ENCODE results near the gene RD3L.

The RD3L gene

DNA sequence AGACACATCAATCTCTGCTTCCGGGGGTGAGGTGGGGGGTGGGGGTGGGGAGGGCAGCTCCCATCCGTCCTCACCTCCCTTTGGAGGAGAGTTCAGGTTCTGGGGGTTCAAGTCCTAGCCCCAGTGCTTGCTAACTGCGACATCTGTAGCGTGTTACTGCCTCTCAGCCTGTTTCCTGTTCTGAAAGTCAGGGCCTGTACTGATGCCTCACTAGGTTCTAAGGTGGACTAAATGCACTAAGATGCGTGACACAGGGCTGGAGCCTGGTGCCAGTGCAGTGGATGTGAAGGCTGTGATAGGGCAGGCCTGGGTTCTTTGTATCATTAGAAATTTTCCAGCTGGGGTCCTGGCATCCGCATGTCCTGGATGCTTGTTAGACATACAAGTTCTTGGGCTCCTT, 31.3 kb downstream of the RD3L start:
- no peak overlapping the region for H3K4me3 Mint-ChIP-seq
- no peaks in the 10 kb centered on the region for H3K27me3 Mint-ChIP-seq (ENCODE audit: low read depth)
- H3K4me1 Mint-ChIP-seq (ENCODE audit: low read depth) = peaks cover 12% of the 10 kb centered on the region
- no peak overlapping the region for H3K27ac Mint-ChIP-seq
- H3K36me3 Mint-ChIP-seq (ENCODE audit: low read depth) = peaks cover 17% of the 10 kb centered on the region
- no peaks in the 10 kb centered on the region for H3K9me3 Mint-ChIP-seq

- Mint-ChIP-seq H3K4me1 (ENCODE audit: low read depth) (peaks cover 10% of the 10 kb centered on the region), H3K27ac (peak overlapping the region; percentile 22), H3K27me3 (ENCODE audit: low read depth) (no peaks in the 10 kb centered on the region), H3K36me3 (ENCODE audit: low read depth) (peaks cover 14% of the 10 kb centered on the region), H3K9me3 (no peaks in the 10 kb centered on the region), H3K4me3 (peak overlapping the region; percentile 55)
These were observed 31.9 kb downstream of the RD3L start for GRCh38 chr14:103910262-103910935.

DNA sequence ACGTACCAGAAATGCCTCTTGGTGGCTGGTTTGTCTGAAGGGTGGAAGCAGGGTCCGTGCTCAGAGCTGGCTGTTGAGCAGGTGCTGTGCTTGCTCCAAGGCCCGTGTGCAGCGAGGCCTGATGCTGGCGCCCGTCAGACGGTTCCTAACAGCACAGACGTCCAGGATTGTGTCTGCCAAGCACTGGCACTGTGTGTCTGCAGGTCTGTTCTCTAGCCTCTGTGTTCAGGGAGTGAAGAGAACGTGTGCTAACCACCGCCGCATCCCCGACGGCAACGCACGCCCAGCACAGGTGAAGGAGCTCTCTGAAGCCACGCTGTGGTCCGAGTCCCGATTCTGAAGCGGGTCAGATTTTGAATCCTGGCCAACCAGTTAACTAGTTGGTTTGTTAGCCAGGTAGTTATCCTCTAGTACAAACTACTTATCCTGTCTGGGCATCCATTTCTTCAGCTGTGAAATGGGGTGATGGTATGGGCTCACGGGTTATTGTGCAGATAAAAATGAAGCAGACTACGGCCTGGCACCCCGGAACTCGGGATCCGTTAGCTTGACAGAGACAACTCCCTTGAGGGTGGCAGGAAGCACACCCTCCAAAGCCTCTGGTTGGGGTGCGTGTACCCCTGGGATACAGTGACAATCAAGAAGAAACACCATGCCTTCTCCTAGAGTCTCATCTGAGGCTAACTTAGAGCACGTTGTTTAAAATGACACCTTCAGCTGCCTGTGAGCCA, 32.6 kb downstream of the RD3L start:
- H3K27ac Mint-ChIP-seq = peak overlapping the region; percentile 22
- H3K36me3 Mint-ChIP-seq (ENCODE audit: low read depth) = peaks cover 11% of the 10 kb centered on the region
- no peak overlapping the region for H3K4me3 Mint-ChIP-seq
- H3K4me1 Mint-ChIP-seq (ENCODE audit: low read depth) = peaks cover 10% of the 10 kb centered on the region
- H3K9me3 Mint-ChIP-seq = no peaks in the 10 kb centered on the region
- no peaks in the 10 kb centered on the region for H3K27me3 Mint-ChIP-seq (ENCODE audit: low read depth)

GRCh38 chr14:103908580-103908979, 33.7 kb downstream of the RD3L start:
- H3K4me3 Mint-ChIP-seq = no peak overlapping the region

GRCh38 chr14:103905842-103906456, 36.4 kb downstream of the RD3L start:
- H3K27ac Mint-ChIP-seq = no peak overlapping the region
- no peaks in the 10 kb centered on the region for H3K9me3 Mint-ChIP-seq
- H3K27me3 Mint-ChIP-seq (ENCODE audit: low read depth) = no peaks in the 10 kb centered on the region
- no peaks in the 10 kb centered on the region for H3K36me3 Mint-ChIP-seq (ENCODE audit: low read depth)
- peaks cover 12% of the 10 kb centered on the region for H3K4me1 Mint-ChIP-seq (ENCODE audit: low read depth)
- no peak overlapping the region for H3K4me3 Mint-ChIP-seq

More at GRCh38 chr14:103908580-103908979, 33.7 kb downstream of the RD3L start:
- H3K4me1 Mint-ChIP-seq (ENCODE audit: low read depth) = peaks cover 10% of the 10 kb centered on the region
- H3K27me3 Mint-ChIP-seq (ENCODE audit: low read depth) = no peaks in the 10 kb centered on the region
- peaks cover 6% of the 10 kb centered on the region for H3K36me3 Mint-ChIP-seq (ENCODE audit: low read depth)
- H3K27ac Mint-ChIP-seq = peak overlapping the region; percentile 20
- no peaks in the 10 kb centered on the region for H3K9me3 Mint-ChIP-seq

- Mint-ChIP-seq H3K36me3 (ENCODE audit: low read depth) (no peaks in the 10 kb centered on the region), H3K4me3 (no peak overlapping the region), H3K27me3 (ENCODE audit: low read depth) (peaks cover 3% of the 10 kb centered on the region), H3K9me3 (no peaks in the 10 kb centered on the region), H3K4me1 (ENCODE audit: low read depth) (peaks cover 5% of the 10 kb centered on the region), H3K27ac (no peak overlapping the region)
These were observed 37.7 kb downstream of the RD3L start for GRCh38 chr14:103904493-103905107.

GRCh38 chr14:103899833-103900232, 42.5 kb downstream of the RD3L start:
- Mint-ChIP-seq H3K27me3 (ENCODE audit: low read depth) (peaks cover 3% of the 10 kb centered on the region), H3K4me1 (ENCODE audit: low read depth) (peaks cover 3% of the 10 kb centered on the region), H3K9me3 (peaks cover 5% of the 10 kb centered on the region), H3K36me3 (ENCODE audit: low read depth) (no peaks in the 10 kb centered on the region), H3K27ac (no peak overlapping the region), H3K4me3 (no peak overlapping the region)

DNA sequence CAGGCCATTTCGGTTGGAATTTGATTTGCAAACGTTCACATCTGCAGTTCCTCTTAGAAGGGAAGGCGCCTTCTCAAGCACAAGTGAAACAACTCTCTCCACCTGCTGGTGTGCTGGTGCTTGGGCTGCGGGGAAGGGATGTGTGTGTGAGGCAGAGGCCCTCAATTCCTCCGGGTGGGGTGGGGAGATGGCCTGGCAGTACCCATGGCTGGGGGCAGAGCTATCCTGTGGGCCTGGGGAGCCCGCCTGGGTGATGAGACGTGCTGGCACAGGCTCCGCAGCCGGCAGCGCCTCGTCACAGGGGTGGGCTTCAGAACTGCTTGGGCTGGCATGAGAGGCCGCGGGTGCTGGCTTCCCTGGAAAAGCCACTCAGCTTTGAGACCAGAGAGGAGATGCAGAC, 43.0 kb downstream of the RD3L start:
- peaks cover 3% of the 10 kb centered on the region for H3K4me1 Mint-ChIP-seq (ENCODE audit: low read depth)
- H3K27ac Mint-ChIP-seq = no peak overlapping the region
- H3K27me3 Mint-ChIP-seq (ENCODE audit: low read depth) = peaks cover 3% of the 10 kb centered on the region
- no peak overlapping the region for H3K4me3 Mint-ChIP-seq
- no peaks in the 10 kb centered on the region for H3K36me3 Mint-ChIP-seq (ENCODE audit: low read depth)
- H3K9me3 Mint-ChIP-seq = peaks cover 5% of the 10 kb centered on the region

GRCh38 chr14:103898711-103899110, 43.6 kb downstream of the RD3L start:
- no peaks in the 10 kb centered on the region for H3K36me3 Mint-ChIP-seq (ENCODE audit: low read depth)
- H3K27ac Mint-ChIP-seq = no peak overlapping the region
- H3K4me1 Mint-ChIP-seq (ENCODE audit: low read depth) = peaks cover 3% of the 10 kb centered on the region
- peaks cover 5% of the 10 kb centered on the region for H3K9me3 Mint-ChIP-seq
- no peak overlapping the region for H3K4me3 Mint-ChIP-seq
- H3K27me3 Mint-ChIP-seq (ENCODE audit: low read depth) = peaks cover 3% of the 10 kb centered on the region

GRCh38 chr14:103898204-103898603, 44.1 kb downstream of the RD3L start:
- Mint-ChIP-seq H3K27ac (no peak overlapping the region), H3K9me3 (peaks cover 5% of the 10 kb centered on the region), H3K27me3 (ENCODE audit: low read depth) (peaks cover 3% of the 10 kb centered on the region), H3K36me3 (ENCODE audit: low read depth) (no peaks in the 10 kb centered on the region), H3K4me1 (ENCODE audit: low read depth) (peaks cover 3% of the 10 kb centered on the region), H3K4me3 (no peak overlapping the region)

GRCh38 chr14:103897075-103897947, 45.0 kb downstream of the RD3L start:
- Mint-ChIP-seq H3K27me3 (ENCODE audit: low read depth) (peaks cover 3% of the 10 kb centered on the region), H3K36me3 (ENCODE audit: low read depth) (no peaks in the 10 kb centered on the region), H3K9me3 (peaks cover 5% of the 10 kb centered on the region), H3K27ac (no peak overlapping the region), H3K4me3 (no peak overlapping the region), H3K4me1 (ENCODE audit: low read depth) (peaks cover 3% of the 10 kb centered on the region)

DNA sequence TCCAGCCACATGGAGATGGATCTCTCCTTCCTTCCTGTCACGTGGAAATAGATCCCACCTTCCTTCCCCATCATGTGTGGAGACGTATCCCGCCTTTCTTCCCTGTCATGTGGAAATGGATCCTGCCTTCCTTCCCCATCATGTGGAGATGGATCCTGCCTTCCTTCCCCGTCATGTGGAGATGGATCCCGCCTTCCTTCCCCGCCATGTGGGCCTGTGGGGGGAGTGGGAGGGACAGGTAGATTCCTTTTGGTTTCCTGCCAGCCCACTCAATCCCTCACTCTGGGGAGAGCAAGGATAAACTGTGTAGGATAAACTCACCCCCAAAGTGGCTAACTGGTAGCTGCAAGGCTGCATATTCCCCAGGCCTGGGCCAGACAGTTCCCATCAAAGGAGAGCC, 45.8 kb downstream of the RD3L start:
- no peaks in the 10 kb centered on the region for H3K36me3 Mint-ChIP-seq (ENCODE audit: low read depth)
- H3K27me3 Mint-ChIP-seq (ENCODE audit: low read depth) = peaks cover 3% of the 10 kb centered on the region
- no peak overlapping the region for H3K27ac Mint-ChIP-seq

DNA sequence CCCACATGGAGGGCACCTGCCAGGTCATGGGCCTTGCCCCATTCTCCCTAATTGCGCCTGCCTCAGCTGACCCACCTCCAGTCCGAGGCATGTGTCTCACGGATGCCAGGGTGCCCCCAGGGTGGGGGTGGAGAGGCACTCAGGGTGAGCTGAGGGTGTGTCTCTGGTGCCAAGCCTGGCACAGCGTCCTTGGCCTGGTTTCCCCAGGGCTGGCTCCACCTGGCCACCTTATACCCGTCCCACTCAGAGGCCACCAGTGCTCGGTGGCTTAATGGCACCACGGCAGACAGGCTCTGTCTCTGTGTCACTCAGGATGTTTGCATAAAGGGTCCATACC, 47.6 kb downstream of the RD3L start:
- Mint-ChIP-seq H3K4me3 (no peak overlapping the region), H3K27me3 (ENCODE audit: low read depth) (peaks cover under 1% of the 10 kb centered on the region), H3K36me3 (ENCODE audit: low read depth) (no peaks in the 10 kb centered on the region), H3K9me3 (peaks cover 5% of the 10 kb centered on the region), H3K4me1 (ENCODE audit: low read depth) (no peaks in the 10 kb centered on the region), H3K27ac (no peak overlapping the region)

More for the DNA sequence above, 45.8 kb downstream of the RD3L start:
- Mint-ChIP-seq H3K4me3 (no peak overlapping the region), H3K9me3 (peaks cover 5% of the 10 kb centered on the region), H3K4me1 (ENCODE audit: low read depth) (peaks cover 3% of the 10 kb centered on the region)
